SK-N-SH (cell line): ENCODE measurements around the gene MIA. TPM values are rescaled to one million over a fixed set of nuclear protein-coding genes. Genes with fewer than 3 reads are reported as not detected.

Source experiments
- CTCF ChIA-PET: fragments of 300-600, 350-600 bp; formaldehyde crosslinking; extraction: SDS; loops from one replicate; lab custom pipeline; 2021; lab: Yijun Ruan, JAX
- POLR2A ChIA-PET: fragments of 350-600 bp; sonication (Branson Sonifier 250); formaldehyde crosslinking; extraction: SDS; loops from one replicate; lab custom pipeline; 2020; ENCODE audit warnings: antibody characterized with exemption, inconsistent platforms; lab: Yijun Ruan, JAX
- DNase-seq: peaks from one replicate; pipeline ENCODE4 v3.0.0; 2012
- H2AFZ ChIP-seq: fragments of 200-600 bp; sonication (generic); 2 replicates; pipeline ENCODE4 v1.8.1; 2016; ENCODE audit warnings: antibody characterized with exemption, mild to moderate bottlenecking, low read depth
- H3F3A ChIP-seq: fragments of 200-600 bp; sonication (generic); replicated peaks from 2 replicates; pipeline ENCODE3; 2016; ENCODE audit warnings: antibody characterized with exemption, mild to moderate bottlenecking; ENCODE audit not compliant: insufficient read depth
- H3K27ac ChIP-seq, 2 experiments: fragments of 200-500 bp in 1 of 2; fragments of 200-600 bp in 1 of 2; sonication (Bioruptor generic) in 1 of 2; sonication (generic), shearing (Covaris generic) in 1 of 2; 2 replicates each; pipeline versions ENCODE4 v1.5.1 to v1.6.1; 2014 to 2016; ENCODE audit warnings: low read depth in 2 of 2, inconsistent platforms in 1 of 2, low read length in 1 of 2, mild to moderate bottlenecking in 1 of 2, mixed read lengths in 1 of 2
- H3K27me3 ChIP-seq: fragments of 200-600 bp; sonication (generic), shearing (Covaris generic); 2 replicates; pipeline ENCODE4 v1.6.1; 2016; ENCODE audit warnings: mixed run types; ENCODE audit not compliant: insufficient read depth
- H3K36me3 ChIP-seq, 2 experiments: fragments of 200-500 bp in 1 of 2; fragments of 200-600 bp in 1 of 2; sonication (Bioruptor generic) in 1 of 2; sonication (generic) in 1 of 2; replicated peaks in 1 of 2; 2 replicates each; pipeline versions ENCODE3 to v1.5.1; 2014 to 2016; ENCODE audit warnings: low read length in 1 of 2, mild to moderate bottlenecking in 1 of 2; ENCODE audit not compliant: insufficient read depth in 2 of 2, control insufficient read depth in 1 of 2
- H3K4me1 ChIP-seq, 2 experiments: fragments of 200-500 bp in 1 of 2; fragments of 200-600 bp in 1 of 2; sonication (Bioruptor generic) in 1 of 2; sonication (generic), shearing (Covaris generic) in 1 of 2; 2 replicates each; pipeline versions ENCODE4 v1.5.1 to v1.6.1; 2014 to 2016; ENCODE audit warnings: low read depth in 1 of 2, low read length in 1 of 2, mixed run types in 1 of 2; ENCODE audit not compliant: insufficient read depth in 2 of 2, control insufficient read depth in 1 of 2
- H3K4me2 ChIP-seq: fragments of 200-600 bp; sonication (generic), shearing (Covaris generic); 2 replicates; pipeline ENCODE4 v1.6.1; 2017; ENCODE audit warnings: mixed run types
- H3K4me3 ChIP-seq, 2 experiments: fragments of 200-500 bp in 1 of 2; fragments of 200-600 bp in 1 of 2; sonication (Bioruptor generic) in 1 of 2; sonication (generic), shearing (Covaris generic) in 1 of 2; 2 replicates each; pipeline versions ENCODE4 v1.5.1 to v1.8.1; 2014 to 2016; ENCODE audit warnings: low read depth in 2 of 2, inconsistent platforms in 1 of 2, low read length in 1 of 2, mild to moderate bottlenecking in 1 of 2, mixed read lengths in 1 of 2, moderate library complexity in 1 of 2
- H3K79me2 ChIP-seq: fragments of 200-600 bp; sonication (generic); 2 replicates; pipeline ENCODE4 v1.8.1; 2017; ENCODE audit warnings: mild to moderate bottlenecking; ENCODE audit not compliant: insufficient read depth
- H3K9ac ChIP-seq: fragments of 200-600 bp; sonication (generic); 2 replicates; pipeline ENCODE4 v1.6.1; 2017; ENCODE audit warnings: mixed run types
- H3K9me2 ChIP-seq: fragments of 200-600 bp; sonication (generic); 2 replicates; pipeline ENCODE4 v1.6.1; 2017; ENCODE audit warnings: mixed run types
- H3K9me3 ChIP-seq: fragments of 200-600 bp; sonication (generic); 2 replicates; pipeline ENCODE4 v1.6.1; 2017; ENCODE audit warnings: mixed run types, mild to moderate bottlenecking, moderate library complexity
- H4K20me1 ChIP-seq: fragments of 200-600 bp; sonication (generic); 2 replicates; pipeline ENCODE4 v1.6.1; 2017; ENCODE audit warnings: mild to moderate bottlenecking, mixed run types; ENCODE audit not compliant: insufficient read depth
- CTCF ChIP-seq: fragments of 200-600 bp; sonication (generic); IDR thresholded peaks from 2 replicates; pipeline ENCODE4 v1.6.1; 2017; ENCODE audit warnings: antibody characterized with exemption, mild to moderate bottlenecking, moderate library complexity
- ELF1 ChIP-seq: IDR thresholded peaks from 2 replicates; pipeline ENCODE4 v1.4.0; 2012
- EZH2phosphoT487 ChIP-seq: fragments of 200-600 bp; sonication (generic); IDR thresholded peaks from 2 replicates; pipeline ENCODE4 v1.6.1; 2017; ENCODE audit warnings: low read depth, mixed run types, mild to moderate bottlenecking, antibody characterized with exemption, moderate library complexity, borderline replicate concordance
- GABPA ChIP-seq: IDR thresholded peaks from 2 replicates; pipeline ENCODE4 v1.4.0; 2012; ENCODE audit warnings: low read depth, mild to moderate bottlenecking
- MAX ChIP-seq: IDR thresholded peaks from 2 replicates; pipeline ENCODE4 v1.4.0; 2012; ENCODE audit warnings: low read depth
- NFIC ChIP-seq: IDR thresholded peaks from 2 replicates; pipeline ENCODE4 v1.4.0; 2012; ENCODE audit warnings: borderline replicate concordance
- POLR2AphosphoS5 ChIP-seq: IDR thresholded peaks from 2 replicates; pipeline ENCODE4 v1.6.1; 2012; ENCODE audit warnings: low read depth, low read length
- REST ChIP-seq: IDR thresholded peaks from 2 replicates; pipeline ENCODE4 v1.6.1; 2012; ENCODE audit warnings: mild to moderate bottlenecking, low read depth, low read length, moderate library complexity
- RXRA ChIP-seq: IDR thresholded peaks from 2 replicates; pipeline ENCODE4 v1.4.0; 2012; ENCODE audit warnings: low read depth, mild to moderate bottlenecking, borderline replicate concordance
- SIN3A ChIP-seq: IDR thresholded peaks from 2 replicates; pipeline ENCODE4 v1.6.1; 2012; ENCODE audit warnings: low read depth, mild to moderate bottlenecking, low read length, moderate library complexity, borderline replicate concordance
- SMC3 ChIP-seq: IDR thresholded peaks from 2 replicates; pipeline ENCODE4 v1.6.1; 2012; ENCODE audit warnings: low read depth, low read length, improper control_type of control experiment
- TEAD4 ChIP-seq: IDR thresholded peaks from 2 replicates; pipeline ENCODE4 v1.4.0; 2012; ENCODE audit warnings: mild to moderate bottlenecking, borderline replicate concordance; ENCODE audit not compliant: insufficient read depth
- USF1 ChIP-seq: IDR thresholded peaks from 2 replicates; pipeline ENCODE4 v1.4.0; 2012; ENCODE audit warnings: low read depth, borderline replicate concordance
- USF2 ChIP-seq: fragments of 150-350 bp; IDR thresholded peaks from 2 replicates; pipeline ENCODE4 v1.6.1; 2017; ENCODE audit warnings: antibody characterized with exemption, low read length, low read depth, borderline replicate concordance
- YY1 ChIP-seq: IDR thresholded peaks from 2 replicates; pipeline ENCODE4 v1.4.0; 2012; ENCODE audit warnings: low read depth, mild to moderate bottlenecking
- ZBTB33 ChIP-seq: IDR thresholded peaks from 2 replicates; pipeline ENCODE4 v1.4.0; 2012; ENCODE audit warnings: low read depth, borderline replicate concordance
- WGBS: methylation state at CpG from one replicate; pipeline ENCODE4 v1.1.6; 2017; ENCODE audit warnings: low lambda C conversion rate; 5-methylcytosine and 5-hydroxymethylcytosine counted together
- polyA plus RNA-seq, 3 experiments: library from polyadenylated mRNA; depleted of rRNA; stranded (reverse); fragments of >200 nt; gene quantifications; 2 replicates each; pipeline ENCODE4 v1.2.3, GENCODE V29; 2012

The MIA gene
- polyA plus RNA-seq, 1 of the 3 experiments (the other 2 are of a cell fraction) = not detected

GRCh38 chr19:40750874-40751537, 24.3 kb upstream of the MIA start, which contains the start of gene SNRPA (continued):
- TF ChIP-seq ZBTB33 = peak; percentile 93
- no peak for TF ChIP-seq TEAD4
- TF ChIP-seq EZH2phosphoT487 = no peak
- peak; percentile 96 for TF ChIP-seq MAX
- peak; percentile 84 for TF ChIP-seq ELF1
- no peak for TF ChIP-seq USF1
- no peak for TF ChIP-seq REST

GRCh38 chr19:40752257-40752781, 23.0 kb upstream of the MIA start:
- H3K79me2 ChIP-seq = peaks cover 77% of the 10 kb centered on the region
- H3K27me3 ChIP-seq = no peaks in the 10 kb centered on the region
- peaks cover 14 to 25% of the 10 kb centered on the region in 2 experiments; a peak in 2 of 4 replicates for H3K4me1 ChIP-seq
- peaks cover 34% of the 10 kb centered on the region for H4K20me1 ChIP-seq
- H3K9me3 ChIP-seq = no peaks in the 10 kb centered on the region
- ChIA-PET POLR2A (no interaction called here), CTCF (interaction anchor here (1.4 kb wide), 1 partner anchor 55 kb away, joined by 4 read pairs; no protein-coding TSS in a partner anchor)
- H3K9me2 ChIP-seq = no peaks in the 10 kb centered on the region
- WGBS = 69% methylated on average over 12 of the region's 12 CpGs
- peaks cover 4 to 17% of the 10 kb centered on the region in 2 experiments for H3K36me3 ChIP-seq
- no peak overlapping the region; a peak in 1 of 4 replicates for H3K27ac ChIP-seq
- H3K4me2 ChIP-seq = peak overlapping the region; percentile 82
- peak overlapping the region; percentile 88 for H3K9ac ChIP-seq
- no peak for DNase-seq
- H3K4me3 ChIP-seq = peak overlapping the region; percentile 74 to 75
- H2AFZ ChIP-seq = no peak overlapping the region
- no peaks in the 10 kb centered on the region for H3F3A ChIP-seq
- TF ChIP-seq USF2 = no peak
- TF ChIP-seq RXRA = no peak
- TF ChIP-seq USF1 = no peak
- no peak for TF ChIP-seq CTCF
- no peak for TF ChIP-seq POLR2AphosphoS5
- TF ChIP-seq GABPA = no peak
- no peak for TF ChIP-seq ZBTB33
- no peak for TF ChIP-seq SMC3
- TF ChIP-seq NFIC = no peak
- TF ChIP-seq SIN3A = no peak
- no peak for TF ChIP-seq YY1
